HG02870 (cell line): Measurements from ENCODE around the gene UNC45A.
"Not testable (repeated sequence)": the region's sequence is repeated elsewhere in the genome, so short reads cannot be mapped to it uniquely, and the experiment has no call there.

Source experiments
- ATAC-seq: cut with Tn5 transposase; IDR thresholded peaks from one replicate; pipeline ENCODE4 v1.9.1; 2021; ENCODE audit warnings: mild to moderate bottlenecking, moderate library complexity; ENCODE audit not compliant: unreplicated experiment

UNC45A gene

DNA sequence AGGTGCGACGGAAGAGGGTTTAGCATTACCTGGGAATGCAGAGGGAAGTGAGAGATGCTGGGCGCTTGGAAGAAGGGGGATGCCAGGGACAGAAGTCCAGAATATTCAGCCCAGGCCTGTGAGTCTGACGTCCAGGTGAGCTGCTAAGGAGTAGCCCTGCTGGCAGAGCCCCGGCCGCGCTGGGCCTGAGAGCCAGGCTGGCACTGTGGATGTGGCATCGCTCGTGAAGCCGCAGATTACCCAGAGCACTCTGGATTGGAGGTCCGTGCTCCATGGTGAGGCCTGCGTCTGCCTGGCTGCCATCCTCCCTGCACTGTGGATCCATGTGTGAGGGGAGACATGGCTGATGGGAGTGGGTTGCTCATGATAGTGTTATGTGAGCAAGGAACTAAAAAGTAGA lies 17.5 kb upstream of the UNC45A start:
- ATAC-seq, result no peak

DNA sequence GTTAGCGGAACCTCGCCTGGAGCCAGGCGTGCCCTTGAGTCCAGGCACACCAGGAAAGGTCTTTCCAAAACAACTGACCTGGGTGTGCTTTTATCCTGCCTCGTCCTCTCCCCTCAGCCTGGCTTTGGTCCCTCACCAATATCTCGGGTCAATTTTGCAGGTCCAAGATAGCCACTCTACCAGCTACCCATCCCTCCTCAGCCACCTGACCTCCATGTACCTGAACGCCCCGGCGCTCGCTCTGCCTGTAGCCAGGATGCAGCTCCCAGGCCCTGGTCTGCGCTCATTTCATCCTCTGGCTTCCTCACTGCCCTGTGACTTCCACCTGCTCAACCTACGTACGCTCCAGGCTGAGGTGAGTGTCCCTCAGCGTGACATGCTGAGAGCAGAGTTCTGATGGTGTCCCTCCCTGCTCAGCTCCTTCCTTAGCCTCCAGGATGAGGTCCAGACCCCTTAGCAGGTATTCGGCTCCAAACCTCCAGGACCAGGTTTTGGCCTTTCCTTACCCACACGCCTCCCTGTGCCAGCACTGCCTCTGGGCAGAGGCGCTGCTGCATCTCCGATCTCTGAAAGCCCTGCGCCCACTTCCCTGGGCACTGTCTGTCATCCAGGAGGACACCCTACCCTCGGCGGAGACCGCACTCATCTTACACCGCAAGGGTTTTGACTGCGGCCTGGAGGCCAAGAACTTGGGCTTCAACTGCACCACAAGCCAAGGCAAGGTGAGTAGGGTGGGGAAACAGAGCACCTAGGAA lies 16.9 kb upstream of the UNC45A start:
- ATAC-seq, result no peak

DNA sequence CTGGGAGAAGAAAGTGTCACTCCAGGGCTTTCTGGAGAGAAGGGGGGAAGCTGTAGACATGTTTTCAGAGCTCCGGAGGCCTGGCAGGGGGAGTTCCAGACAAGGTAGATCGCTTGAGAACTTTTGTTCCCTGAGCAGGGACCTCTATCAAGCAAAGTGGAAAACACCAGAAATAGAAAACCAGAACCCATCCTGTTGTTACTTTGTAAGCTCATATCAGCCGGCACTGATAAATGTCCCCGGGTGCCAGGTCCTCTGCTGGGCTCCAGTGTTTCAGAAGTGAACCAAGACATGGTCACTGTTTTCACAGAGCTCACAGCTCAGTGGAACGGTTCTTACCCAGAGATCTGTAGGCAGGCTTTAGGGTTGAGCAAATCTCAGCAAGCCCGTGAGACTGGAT lies 16.2 kb upstream of the UNC45A start:
- ATAC-seq, result no peak

DNA sequence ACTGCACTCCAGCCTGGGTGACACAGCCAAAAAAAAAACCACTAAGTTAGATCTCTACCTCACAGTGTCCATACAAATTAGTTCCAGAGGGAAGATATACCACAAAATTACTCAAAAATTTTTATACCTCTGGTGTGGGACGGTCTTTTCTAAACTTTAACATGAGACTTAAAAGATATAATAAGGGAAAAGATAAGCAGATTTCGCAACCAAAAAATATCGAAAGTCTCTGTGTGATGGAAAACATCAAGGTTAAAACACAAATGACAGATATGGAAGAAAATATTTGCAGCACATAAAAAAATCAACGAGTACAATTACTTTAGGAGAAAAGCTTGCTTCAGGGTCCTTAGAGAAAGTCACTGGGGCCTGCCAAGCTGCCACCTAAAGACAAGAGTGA lies 13.2 kb upstream of the UNC45A start:
- ATAC-seq, result no peak

DNA sequence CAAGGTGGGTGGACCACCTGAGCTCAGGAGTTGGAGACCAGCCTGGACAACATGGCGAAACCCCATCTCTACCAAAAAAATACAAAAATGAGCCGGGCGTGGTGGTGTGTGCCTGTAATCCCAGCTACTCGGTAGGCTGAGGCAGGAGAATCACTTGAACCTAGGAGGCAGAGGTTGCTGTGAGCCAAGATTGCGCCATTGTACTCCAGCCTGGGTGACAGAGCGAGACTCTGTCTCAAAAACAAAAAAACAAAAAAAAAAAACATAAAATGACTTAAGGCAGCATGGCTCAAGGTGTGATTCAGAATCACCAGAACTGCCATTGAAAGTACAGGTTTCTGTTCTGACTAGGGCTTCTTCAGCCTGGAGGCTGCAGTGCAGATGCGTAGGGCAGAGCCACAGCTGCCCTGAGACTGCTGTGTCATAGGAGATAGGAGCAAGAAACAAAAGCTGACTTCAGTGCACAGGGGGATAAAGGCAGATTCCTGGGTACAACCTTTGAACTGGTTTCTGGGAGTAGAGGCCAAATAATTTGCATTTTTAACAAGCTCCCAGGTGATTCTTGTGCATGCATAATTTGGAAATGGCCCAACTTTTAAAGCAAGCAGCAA lies 12.3 kb upstream of the UNC45A start:
- peak; percentile 80 for ATAC-seq

DNA sequence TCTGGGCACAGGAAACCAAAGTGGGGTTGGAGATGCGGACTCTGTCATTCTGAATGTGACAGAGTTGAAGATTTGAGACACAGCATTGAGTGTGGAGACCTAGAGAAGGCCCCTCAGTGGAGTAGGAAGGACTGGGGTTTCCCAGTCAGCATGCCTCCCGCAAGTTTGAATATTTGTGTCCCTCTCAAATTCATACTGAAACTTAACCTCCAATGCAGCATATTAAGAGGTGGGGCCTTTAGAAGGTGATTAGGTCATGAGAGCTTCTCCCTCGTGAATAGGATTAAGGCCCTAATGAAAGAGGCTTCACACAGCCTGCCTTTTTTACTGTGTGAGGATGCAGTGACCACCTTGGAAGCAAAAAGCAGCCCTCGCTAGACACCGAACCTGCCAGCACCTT lies 10.7 kb upstream of the UNC45A start:
- ATAC-seq, result peak; percentile 78

DNA sequence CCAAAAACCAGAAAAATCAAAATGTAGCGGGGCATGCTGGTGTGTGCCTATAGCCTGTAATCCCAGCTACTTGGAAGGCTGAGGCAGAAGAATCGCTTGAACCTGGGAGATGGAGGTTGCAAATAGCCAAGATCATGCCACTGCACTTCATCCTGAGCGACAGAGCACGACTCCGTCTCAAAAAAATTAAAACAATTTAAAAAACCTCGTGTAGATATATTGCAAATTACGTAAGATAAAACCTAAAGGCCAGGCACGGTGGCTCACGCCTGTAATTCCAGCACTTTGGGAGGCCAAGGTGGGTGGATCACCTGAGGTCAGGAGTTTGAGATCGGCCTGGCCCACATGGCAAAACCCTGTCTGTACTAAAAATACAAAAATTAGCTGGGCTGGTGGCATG lies 8.3 kb upstream of the UNC45A start:
- ATAC-seq, result not testable (repeated sequence)

DNA sequence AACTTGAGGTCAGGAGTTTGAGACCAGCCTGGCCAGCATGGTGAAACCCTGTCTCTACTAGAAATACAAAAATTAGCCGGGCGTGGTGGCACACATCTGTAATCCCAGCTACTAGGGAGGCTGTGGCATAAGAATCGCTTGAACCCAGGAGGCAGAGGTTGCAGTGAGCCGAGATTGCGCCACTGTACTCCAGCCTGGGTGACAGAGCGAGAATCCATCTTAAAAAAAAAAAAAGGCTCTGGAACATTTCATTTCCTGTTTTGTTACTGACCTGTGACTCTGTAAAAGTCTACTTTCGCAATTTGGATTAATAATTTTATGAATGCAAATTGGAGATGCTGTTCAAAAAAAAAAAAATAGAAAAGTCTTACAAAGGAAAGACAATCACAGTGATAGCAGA lies 7.0 kb upstream of the UNC45A start:
- ATAC-seq, result not testable (repeated sequence)

DNA sequence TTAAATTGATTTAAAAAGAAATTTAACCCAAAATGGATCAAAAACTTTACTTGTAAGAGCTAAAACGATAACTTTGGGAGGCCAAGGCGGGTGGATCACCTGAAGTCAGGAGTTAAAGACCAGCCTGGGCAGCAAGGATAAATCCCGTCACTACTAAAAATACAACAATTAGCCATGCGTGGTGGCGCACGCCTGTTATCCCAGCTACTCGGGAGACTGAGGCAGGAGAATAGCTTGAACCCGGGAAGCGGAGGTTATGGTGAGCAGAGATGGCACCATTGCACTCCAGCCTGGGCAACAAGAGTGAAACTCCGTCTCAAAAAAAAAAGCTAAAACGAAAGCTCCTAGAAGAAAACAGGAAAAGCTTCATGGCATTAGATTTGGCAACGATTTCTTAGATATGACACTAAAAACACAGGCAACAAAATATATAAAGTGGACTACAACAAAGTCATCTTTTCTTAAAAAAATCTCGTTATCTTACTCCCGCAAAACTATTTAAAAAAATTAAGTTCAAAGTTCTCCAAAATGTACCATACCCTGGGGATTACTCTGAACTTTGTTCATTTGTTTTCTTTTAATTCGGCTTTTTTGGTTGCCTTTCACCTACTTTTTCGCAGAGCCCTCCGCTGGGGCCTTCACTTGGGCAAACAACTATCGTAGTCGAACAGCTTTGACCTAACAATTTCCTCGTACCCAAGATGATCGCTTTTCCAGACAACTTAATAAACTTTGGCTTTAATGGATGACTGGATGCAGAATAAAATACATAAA lies 5.7 kb upstream of the UNC45A start:
- no peak for ATAC-seq

DNA sequence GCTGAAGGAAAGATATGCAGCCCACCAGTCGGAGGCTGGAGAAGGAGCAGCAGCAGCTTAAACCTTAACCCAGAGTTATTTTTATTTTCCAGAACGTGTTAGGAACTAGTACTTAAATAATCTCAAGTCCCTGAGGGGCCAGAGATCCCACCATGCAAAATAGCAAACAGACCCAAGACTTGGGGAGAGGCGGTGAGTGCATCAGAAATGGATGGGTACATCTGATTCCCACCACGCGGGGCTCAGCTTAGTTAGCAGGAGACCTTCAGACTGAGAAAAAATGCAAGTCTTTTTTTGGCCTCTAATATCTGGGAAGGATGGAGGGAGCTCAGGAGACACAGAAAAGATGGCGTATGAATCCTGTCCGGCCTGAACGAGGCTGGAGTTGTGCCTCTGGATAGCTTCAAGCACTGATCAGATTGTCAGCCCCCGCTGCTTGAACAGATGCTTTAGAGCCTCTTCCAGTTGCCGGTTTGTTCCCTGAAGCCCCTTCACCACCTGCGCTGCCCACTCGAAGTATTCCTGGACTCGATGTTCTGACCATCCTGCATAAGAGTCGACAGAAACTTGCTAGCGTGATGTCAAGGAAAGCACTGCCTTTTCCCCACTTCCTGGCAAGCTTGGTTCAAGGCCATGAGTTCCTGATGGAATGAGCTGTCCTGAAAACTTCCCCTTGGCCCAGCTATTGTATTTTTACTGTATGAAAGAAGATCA lies 4.1 kb upstream of the UNC45A start:
- ATAC-seq, result no peak

DNA sequence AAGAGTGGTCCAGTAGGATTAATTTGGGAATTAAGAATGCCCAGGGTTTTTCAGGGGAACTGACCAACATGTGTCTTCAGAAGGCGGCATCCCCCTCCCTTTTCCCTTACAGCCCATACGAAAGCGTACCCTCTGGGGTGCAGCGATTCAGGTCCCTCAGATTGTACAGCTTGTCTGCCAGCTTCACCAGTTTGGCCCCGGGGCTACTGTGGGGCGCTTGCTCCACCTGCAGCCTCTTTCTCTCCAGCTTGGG lies 3.6 kb upstream of the UNC45A start:
- no peak for ATAC-seq

DNA sequence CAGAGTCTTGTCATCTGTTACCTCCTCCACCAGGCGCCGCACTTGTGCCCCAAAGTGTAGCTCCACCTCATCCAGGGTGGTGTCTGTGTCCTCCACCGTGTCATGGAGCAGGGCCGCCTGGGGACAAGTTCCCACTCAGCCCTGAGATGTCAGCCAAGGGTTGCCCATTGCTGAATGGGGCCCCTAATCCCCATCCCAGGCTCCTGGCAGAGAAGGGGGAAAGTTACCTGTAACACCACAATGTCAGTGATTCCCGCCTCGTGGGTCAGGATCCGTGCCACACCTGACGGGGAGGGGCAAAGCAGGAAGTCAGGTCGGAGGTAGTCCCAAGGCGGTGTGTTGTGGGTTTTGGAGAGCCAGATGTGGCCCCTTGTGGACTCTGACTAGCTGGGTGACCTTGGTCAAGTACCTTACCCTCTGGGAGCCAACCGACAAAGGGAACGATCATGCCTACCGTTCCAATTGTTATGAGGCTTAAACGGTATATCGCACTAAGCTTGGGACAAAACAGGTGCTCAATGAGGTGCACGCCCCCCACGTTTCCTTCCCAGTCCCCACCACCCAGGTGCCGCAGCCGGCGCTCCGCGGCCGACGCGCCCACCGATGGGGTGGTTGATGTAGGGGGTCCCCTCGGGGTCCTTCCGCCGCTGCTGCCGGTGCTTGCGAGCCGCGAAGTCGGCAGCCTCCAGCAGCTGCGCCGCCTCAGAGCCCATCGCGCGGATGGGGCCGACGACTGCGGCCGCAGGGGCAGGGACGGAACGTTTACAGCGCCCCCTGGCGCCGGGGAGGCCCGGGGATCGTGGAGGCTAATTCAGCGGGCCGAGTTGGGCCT lies 3.0 kb upstream of the UNC45A start, which contains the start of gene HDDC3:
Gene HDDC3, minus strand, starts transcription at position 722 of the 832 bp plus-strand sequence. Its CDS starts 9 bp downstream, at position 713.
- peak; percentile 34 for ATAC-seq

DNA sequence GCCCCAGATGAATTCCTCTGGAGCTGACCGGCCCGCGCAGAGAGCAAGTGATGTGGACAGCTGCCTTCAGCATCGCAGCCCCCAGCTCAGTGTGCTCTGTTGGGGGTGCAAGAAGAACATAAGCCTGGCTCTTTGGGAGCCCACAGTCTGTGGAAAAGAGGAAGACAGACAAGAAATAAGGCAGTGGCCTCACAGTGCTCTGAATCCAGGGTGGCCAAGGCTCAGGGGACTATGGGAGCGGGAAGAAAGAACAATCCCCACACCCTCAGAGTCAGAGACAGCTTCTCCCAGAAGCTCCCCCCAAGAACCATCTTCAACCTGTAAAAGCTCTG lies 2.5 kb upstream of the UNC45A start:
- no peak for ATAC-seq

DNA sequence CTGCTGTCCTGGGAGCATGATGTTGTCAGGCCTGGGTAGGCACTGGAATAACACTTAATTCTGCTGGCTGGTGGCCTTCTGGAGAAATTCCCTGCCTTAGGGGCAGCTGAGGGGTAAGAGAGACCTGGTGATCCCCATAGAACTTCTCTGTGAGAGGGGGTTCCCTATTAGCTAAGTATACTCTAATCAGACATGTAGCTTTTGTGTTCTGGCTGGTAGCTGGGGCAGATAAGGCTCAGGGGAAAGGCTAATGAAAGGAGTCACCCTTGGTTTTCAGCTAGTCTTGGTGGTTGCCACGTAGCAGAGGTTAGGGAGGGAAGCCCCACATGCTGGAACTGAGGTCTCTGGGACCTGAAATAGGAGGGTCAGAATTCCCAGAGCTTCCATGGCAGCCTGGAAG lies 1.8 kb upstream of the UNC45A start:
- ATAC-seq, result no peak

DNA sequence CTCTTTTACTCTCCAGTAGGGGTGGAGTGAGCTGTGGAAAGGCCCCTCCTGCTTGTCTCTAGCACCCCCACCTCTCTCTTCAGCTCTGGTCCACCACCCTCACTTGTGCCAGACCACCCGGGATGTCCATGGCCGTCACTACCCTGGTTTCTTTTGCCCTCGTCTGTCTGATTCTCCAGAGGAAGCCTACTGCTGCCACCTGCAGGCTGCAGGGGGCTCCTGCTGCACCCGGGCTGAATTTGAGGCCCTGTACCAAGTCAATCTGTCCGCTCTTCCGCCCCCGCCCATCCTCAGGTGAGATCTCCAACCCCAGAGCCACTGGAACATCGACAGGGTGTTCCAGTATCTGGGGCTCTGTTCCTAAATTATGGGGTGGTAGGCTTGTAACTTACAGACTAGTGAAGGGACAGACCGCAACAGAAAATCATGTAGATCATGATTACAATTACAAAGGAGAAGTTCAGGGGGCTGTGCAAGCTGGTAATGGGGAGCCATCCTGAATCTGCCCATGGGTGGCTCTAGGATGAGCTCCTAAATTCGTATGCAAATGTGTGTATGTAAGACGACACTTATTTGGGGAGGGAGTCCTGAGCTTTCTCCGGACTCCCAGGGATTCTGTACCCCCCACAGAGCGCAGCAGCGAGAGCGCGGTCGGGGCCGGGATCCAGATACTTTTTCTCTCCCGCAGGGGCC lies 683 bp upstream of the UNC45A start:
- peak; percentile 24 for ATAC-seq

DNA sequence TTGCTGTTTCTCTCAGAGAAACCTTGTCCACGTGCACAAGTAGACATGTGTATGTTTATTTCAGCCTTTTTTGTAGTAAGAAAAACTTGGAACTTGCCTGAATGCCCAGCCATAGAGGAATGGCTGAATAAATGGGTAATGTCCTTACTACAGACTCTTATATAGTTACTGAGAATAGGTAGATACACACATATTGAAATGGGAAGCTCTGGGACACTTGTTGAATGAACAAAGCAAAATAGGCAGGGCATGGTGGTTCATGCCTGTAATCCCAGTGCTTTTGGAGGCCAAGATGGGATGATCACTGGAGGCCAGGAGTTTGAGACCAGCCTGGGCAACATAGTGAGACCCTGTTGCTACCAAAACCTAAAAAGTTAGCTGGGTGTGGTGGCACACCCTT lies 1.7 kb downstream of the UNC45A start:
- no peak for ATAC-seq

DNA sequence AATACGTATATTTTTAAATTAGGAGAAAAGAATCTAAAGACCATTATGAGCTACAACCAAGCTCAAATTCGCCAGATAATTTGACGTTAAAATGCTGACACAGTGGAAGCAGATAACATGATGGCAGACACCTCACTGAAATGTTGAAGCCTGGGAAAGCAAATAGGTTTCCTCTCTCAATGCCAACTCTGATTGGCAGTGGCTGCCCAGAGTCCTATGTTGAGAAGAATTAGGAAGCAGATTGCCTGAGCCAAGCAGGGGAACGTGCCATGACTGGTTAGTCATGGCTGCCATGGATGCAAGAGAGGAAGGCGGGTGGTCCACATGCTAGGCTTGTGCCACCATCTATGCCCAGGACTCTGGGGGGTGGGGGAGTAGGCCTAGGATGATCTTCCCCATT lies 3.2 kb downstream of the UNC45A start:
- ATAC-seq, result no peak

DNA sequence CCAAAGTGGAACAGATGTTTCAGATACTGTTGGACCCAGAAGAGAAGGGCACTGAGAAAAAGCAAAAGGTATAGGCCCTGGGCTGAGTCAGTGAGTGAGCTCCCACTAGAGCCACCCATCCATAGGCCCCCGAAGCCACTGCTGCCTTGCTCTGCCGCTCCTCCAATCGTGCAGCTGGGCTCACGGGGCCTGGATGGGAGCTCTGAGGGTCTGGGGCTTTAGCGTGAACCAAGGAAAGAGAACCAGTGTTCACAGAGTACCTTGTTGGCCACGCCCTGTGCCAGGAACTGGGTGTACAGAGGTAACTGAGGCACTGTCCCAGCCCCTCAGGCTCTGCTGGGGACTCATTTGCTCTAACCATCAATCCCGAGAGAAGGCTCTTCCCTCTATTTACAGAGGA lies 4.7 kb downstream of the UNC45A start:
- ATAC-seq, result no peak

DNA sequence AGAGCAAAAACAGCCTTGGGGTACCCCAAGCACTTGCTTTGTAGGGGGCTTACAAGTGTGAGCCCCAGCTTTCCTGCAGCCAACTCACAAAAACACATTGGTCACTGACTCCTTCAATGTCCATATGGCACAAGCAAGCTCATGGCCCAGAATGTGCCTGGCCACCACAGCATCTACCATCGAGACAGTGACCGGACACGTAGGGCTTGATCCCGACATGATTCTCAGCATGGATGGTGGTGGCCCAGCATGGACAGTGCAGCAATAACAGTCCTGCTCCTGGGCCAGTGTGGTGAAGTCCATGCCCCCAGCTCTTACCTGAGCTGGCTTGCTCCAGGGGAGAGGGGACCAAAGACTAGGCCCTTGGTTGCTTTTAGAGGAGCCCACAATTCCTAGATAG lies 6.0 kb downstream of the UNC45A start:
- ATAC-seq, result no peak
